ENCODE data around the gene USP33. TPM values are rescaled to one million over a fixed set of nuclear protein-coding genes. Genes with fewer than 3 reads are reported as not detected.

The USP33 gene
- total RNA-seq, 2 experiments from 2014 or later: 47.8 to 67.0 TPM

DNA sequence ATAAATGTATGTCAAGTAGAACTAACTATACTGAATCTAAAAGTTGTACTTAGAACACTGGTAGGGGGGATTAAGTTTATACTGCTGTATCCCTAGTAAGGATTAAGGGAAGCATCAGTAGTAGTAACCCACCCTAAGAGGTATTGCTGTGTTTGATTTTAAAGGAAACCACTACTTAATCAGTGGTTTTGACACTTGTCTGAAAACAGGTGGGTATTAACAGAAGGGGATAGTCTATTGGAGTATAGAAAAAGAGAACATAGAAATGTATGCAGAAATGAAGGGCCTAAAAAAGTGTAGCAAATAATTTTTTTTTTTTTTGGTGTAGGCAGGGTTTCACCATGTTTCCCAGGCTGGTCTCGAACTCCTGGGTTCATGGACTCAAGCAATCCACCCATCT is 22.0 kb upstream of the USP33 start:
- intact Hi-C loops (cut with micrococcal nuclease; ENCODE audit: unreplicated experiment): no loop called here
- Histone ChIP-seq H3K4me2 (ENCODE audit: low read length) (peak overlapping the region; percentile 95), H3K9me3 (ENCODE audit: low read length) (no peaks in the 10 kb centered on the region)

DNA sequence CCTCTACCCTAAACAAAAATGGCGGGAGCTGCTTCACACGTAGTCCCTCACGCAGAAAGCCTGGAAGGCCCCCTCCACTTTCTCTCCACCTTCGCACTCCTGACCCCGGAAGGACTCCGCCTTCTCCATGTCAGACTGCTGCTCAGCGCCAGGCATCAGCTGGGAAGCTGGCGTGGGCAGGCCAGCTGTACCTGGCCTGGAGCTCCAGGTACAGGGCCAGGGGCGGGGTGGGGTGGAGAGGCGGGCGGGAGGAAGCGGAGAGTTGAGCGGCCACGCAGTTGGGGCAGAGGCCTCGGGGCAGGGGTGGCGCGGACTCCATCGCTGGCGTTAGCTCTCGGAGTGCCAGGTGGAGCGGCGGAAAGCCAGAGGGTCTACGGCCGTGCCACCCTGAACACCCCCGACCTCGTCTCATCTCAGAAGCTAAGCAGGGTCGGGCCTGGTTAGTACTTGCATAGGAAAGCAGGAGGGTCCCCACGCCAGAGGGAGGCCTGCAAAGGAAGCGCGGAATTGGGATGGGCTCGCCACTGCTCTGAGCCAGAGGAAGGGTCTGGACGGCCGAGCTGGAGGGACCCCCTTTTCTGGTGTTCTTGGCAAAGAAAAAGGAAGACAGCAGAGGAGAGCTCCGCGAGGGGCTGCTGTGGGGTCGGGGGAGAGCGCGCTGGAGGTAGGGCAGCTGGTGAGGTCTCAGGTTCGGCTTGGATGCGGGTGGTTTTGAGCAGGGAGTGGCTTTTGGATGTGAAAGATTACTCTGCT is 20.1 kb upstream of the USP33 start, which contains the start of gene MIGA1:
Gene MIGA1, plus strand, starts transcription at position 121 of the 753 bp plus-strand sequence. CDS start 3,604 bp downstream, outside the sequence.
- ChIA-PET POLR2A (interaction anchor here (0.6 to 1.8 kb wide), 12 partner anchors 9 to 1449 kb away, joined by 3 to 16 read pairs (median 4); partner anchors contain the start of gene DNAJB4), CTCF (ENCODE audit: unreplicated experiment) (interaction anchor here (0.6 to 1.5 kb wide), 3 partner anchors 9 to 80 kb away, joined by 5 to 14 read pairs (median 5); no protein-coding TSS in a partner anchor)
- DNase-seq (ENCODE audit: low spot score): peak; percentile 90
- H3K4me3 ChIP-seq (ENCODE audit: low read depth, low read length, poor library complexity, severe bottlenecking): peak within 1 kb of the TSS; percentile 96
- peaks cover 16% of the 10 kb centered on the region for H3K36me3 ChIP-seq (ENCODE audit: insufficient read depth, low read length)
- H3K4me1 ChIP-seq (ENCODE audit: insufficient read depth, low read length, poor library complexity, severe bottlenecking): peaks cover 24% of the 10 kb centered on the region
- intact Hi-C loops (cut with micrococcal nuclease; ENCODE audit: unreplicated experiment): no loop called here
- H3K9me3 ChIP-seq (ENCODE audit: low read length): no peaks in the 10 kb centered on the region
- H4K20me1 ChIP-seq (ENCODE audit: insufficient read depth, low read length): no peaks in the 10 kb centered on the region
- peaks cover 48% of the 10 kb centered on the region for H3K79me2 ChIP-seq (ENCODE audit: insufficient read depth, low read depth, low read length)
- TF ChIP-seq, protein P1, sequence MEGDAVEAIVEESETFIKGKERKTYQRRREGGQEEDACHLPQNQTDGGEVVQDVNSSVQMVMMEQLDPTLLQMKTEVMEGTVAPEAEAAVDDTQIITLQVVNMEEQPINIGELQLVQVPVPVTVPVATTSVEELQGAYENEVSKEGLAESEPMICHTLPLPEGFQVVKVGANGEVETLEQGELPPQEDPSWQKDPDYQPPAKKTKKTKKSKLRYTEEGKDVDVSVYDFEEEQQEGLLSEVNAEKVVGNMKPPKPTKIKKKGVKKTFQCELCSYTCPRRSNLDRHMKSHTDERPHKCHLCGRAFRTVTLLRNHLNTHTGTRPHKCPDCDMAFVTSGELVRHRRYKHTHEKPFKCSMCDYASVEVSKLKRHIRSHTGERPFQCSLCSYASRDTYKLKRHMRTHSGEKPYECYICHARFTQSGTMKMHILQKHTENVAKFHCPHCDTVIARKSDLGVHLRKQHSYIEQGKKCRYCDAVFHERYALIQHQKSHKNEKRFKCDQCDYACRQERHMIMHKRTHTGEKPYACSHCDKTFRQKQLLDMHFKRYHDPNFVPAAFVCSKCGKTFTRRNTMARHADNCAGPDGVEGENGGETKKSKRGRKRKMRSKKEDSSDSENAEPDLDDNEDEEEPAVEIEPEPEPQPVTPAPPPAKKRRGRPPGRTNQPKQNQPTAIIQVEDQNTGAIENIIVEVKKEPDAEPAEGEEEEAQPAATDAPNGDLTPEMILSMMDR (conservative IDR thresholded peaks at IDR 0.05; ENCODE audit: low read length): no peak; the same call in 1 of the 2 replicates
- TF ChIP-seq EZH2phosphoT487 (IDR thresholded peaks at IDR 0.05; ENCODE audit: borderline replicate concordance, low read depth, low read length): no peak
- H3K27ac ChIP-seq (ENCODE audit: low read depth, low read length, poor library complexity, severe bottlenecking): peak within 1 kb of the TSS; percentile 21
- no TSS peak for BruUV-seq (replicated peaks)
- no peaks in the 10 kb centered on the region for H3K9me2 ChIP-seq (ENCODE audit: insufficient read depth, low read length)
- peak within 1 kb of the TSS; percentile 100 for H2AFZ ChIP-seq (ENCODE audit: low read length)
- H3K4me2 ChIP-seq (ENCODE audit: low read length): peak within 1 kb of the TSS; percentile 95

More for the DNA sequence above, 22.0 kb upstream of the USP33 start:
- ChIA-PET CTCF (ENCODE audit: unreplicated experiment) (no interaction called here), POLR2A (interaction anchor here (0.5 to 1.1 kb wide), 3 partner anchors 42 to 197 kb away, joined by 3 read pairs; partner anchors contain the start of gene FUBP1)
- Histone ChIP-seq H3K79me2 (ENCODE audit: insufficient read depth, low read depth, low read length) (peaks cover 48% of the 10 kb centered on the region), H3K36me3 (ENCODE audit: insufficient read depth, low read length) (peaks cover 34% of the 10 kb centered on the region), H4K20me1 (ENCODE audit: insufficient read depth, low read length) (no peaks in the 10 kb centered on the region), H3K9me2 (ENCODE audit: insufficient read depth, low read length) (no peaks in the 10 kb centered on the region), H3K4me3 (ENCODE audit: low read depth, low read length, poor library complexity, severe bottlenecking) (no peak overlapping the region), H3K27ac (ENCODE audit: low read depth, low read length, poor library complexity, severe bottlenecking) (no peak overlapping the region), H2AFZ (ENCODE audit: low read length) (no peak overlapping the region), H3K4me1 (ENCODE audit: insufficient read depth, low read length, poor library complexity, severe bottlenecking) (peaks cover 24% of the 10 kb centered on the region)
- no peak for DNase-seq (ENCODE audit: low spot score)
- TF ChIP-seq, protein P1 (conservative IDR thresholded peaks at IDR 0.05; ENCODE audit: low read length): no peak
- TF ChIP-seq EZH2phosphoT487 (IDR thresholded peaks at IDR 0.05; ENCODE audit: borderline replicate concordance, low read depth, low read length): no peak
- BruUV-seq (replicated peaks): no TSS peak

Data from OCI-LY7 (cell line).